HAP-1 (cell line): ENCODE data around the gene STIL.
"Not testable (repeated sequence)": the region's sequence is repeated elsewhere in the genome, so short reads cannot be mapped to it uniquely, and the experiment has no call there.

ENCODE experiments used
- DNase-seq, 2 experiments: peaks; one replicate each; pipeline ENCODE4 v3.0.0-alpha.2; 2016 to 2020; ENCODE audit warnings: low spot score in 2 of 2
- H3K27me3 ChIP-seq: fragments of 250-450 bp; sonication (Bioruptor Pico); 2 replicates; pipeline ENCODE4 v1.5.1; 2020; ENCODE audit warnings: low read depth, mild to moderate bottlenecking, moderate library complexity
- H3K36me3 ChIP-seq: fragments of 250-450 bp; sonication (Bioruptor Pico); replicated peaks from 2 replicates; pipeline ENCODE4 v1.5.1; 2020; ENCODE audit warnings: mild to moderate bottlenecking
- H3K4me1 ChIP-seq: fragments of 250-450 bp; sonication (Bioruptor Pico); 2 replicates; pipeline ENCODE4 v1.5.1; 2020; ENCODE audit warnings: mild to moderate bottlenecking
- H3K4me3 ChIP-seq: fragments of 250-450 bp; sonication (Bioruptor Pico); 2 replicates; pipeline ENCODE4 v1.5.1; 2020; ENCODE audit warnings: mild to moderate bottlenecking, moderate library complexity
- H3K9me3 ChIP-seq: fragments of 250-450 bp; sonication (Bioruptor Pico); 2 replicates; pipeline ENCODE4 v1.5.1; 2020; ENCODE audit warnings: mild to moderate bottlenecking, moderate library complexity
- in situ Hi-C: fragments of 300-500 bp; cut with MboI; formaldehyde crosslinking; loops from 3 replicates; pipeline ENCODE4 v1.14.3; 2020; ENCODE audit warnings: low sequenced_read_pairs, inconsistent platforms, mixed read lengths

Gene STIL

GRCh38 chr1:47332779-47333577 lies 19.0 kb upstream of the STIL start:
- Histone ChIP-seq H3K9me3 (no peaks in the 10 kb centered on the region), H3K4me1 (peaks cover 3% of the 10 kb centered on the region), H3K36me3 (no peaks in the 10 kb centered on the region; the same call in 1 of the 2 replicates), H3K27me3 (no peaks in the 10 kb centered on the region), H3K4me3 (peak overlapping the region; percentile 93)
- DNase-seq, result no peak
- in situ Hi-C loops, result no loop called here

DNA sequence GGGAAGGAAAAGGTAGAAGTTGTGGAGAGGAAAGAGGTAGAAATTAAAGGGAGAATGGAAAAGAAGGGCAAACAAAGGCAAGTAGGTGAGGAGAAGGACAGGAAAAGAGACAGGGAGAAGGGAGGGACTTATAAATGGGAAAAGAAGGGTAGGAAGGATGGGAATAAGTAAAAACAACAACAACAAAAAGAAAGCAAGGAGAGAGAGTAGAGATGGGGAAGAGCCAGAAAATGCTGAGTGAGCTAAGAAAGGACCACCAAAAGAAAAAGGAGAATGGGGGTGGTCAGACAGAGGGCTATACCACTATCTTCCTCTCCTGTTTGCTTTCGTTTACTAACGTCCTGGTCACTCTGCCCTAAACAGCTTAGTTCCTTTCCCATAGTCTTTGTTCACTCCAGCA lies 17.9 kb upstream of the STIL start:
- no peaks in the 10 kb centered on the region for H3K9me3 ChIP-seq
- no peaks in the 10 kb centered on the region for H3K27me3 ChIP-seq
- H3K4me1 ChIP-seq, result peaks cover 3% of the 10 kb centered on the region
- DNase-seq, result no peak
- in situ Hi-C loops, result no loop called here
- no peaks in the 10 kb centered on the region; the same call in 1 of the 2 replicates for H3K36me3 ChIP-seq
- H3K4me3 ChIP-seq, result no peak overlapping the region

DNA sequence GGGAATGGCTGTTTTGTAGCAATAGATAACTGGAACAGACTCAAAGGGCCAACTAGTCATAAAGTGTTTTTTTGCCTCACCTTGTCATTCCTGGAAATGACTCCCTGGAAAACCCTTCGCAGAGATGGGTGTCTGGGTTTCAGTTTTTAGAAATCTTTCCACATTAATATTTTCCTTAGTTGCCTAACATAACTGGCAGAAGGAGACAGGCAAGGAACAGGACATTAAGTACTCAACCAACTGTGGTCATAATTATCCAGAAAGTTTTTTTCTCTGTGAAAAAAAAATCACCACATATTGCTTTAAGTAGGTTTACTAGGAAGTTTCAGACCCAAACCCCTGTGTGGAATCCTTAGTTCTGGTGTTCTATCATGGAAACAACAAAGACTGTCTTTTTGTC lies 16.3 kb upstream of the STIL start:
- no peak for DNase-seq
- no peaks in the 10 kb centered on the region for H3K27me3 ChIP-seq
- no peak overlapping the region for H3K4me3 ChIP-seq
- H3K4me1 ChIP-seq, result peaks cover 6% of the 10 kb centered on the region
- H3K9me3 ChIP-seq, result no peaks in the 10 kb centered on the region
- H3K36me3 ChIP-seq, result no peaks in the 10 kb centered on the region; the same call in 1 of the 2 replicates
- in situ Hi-C loops, result no loop called here

- in situ Hi-C loops, result no loop called here
- no peak overlapping the region for H3K4me3 ChIP-seq
- no peak for DNase-seq
- H3K27me3 ChIP-seq, result no peaks in the 10 kb centered on the region
- no peaks in the 10 kb centered on the region for H3K9me3 ChIP-seq
- peaks cover 6% of the 10 kb centered on the region for H3K4me1 ChIP-seq
- H3K36me3 ChIP-seq, result no peaks in the 10 kb centered on the region; the same call in 1 of the 2 replicates
Measured at GRCh38 chr1:47328992-47329391, 15.0 kb upstream of the STIL start.

DNA sequence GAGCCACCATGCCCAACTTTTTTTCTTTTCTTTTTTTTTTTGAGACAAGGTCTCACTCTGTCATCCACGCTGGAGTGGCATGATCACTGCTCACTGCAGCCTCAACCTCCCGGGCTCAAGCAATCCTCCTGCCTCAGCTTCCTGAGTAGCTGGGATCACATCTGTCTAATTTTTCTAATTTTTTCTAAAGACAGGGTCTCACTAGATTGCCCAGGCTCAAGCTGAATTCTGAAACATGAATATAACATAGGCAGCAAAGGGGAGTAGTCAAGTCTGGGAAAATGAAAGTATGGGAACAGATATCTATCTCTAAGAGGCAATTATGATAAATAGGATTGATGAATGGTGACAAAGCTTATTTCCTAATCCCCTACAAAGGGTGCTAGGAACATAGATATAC lies 12.3 kb upstream of the STIL start:
- DNase-seq, result no peak
- peaks cover 13% of the 10 kb centered on the region for H3K4me1 ChIP-seq
- no peaks in the 10 kb centered on the region for H3K27me3 ChIP-seq
- H3K36me3 ChIP-seq, result no peaks in the 10 kb centered on the region
- no peak overlapping the region for H3K4me3 ChIP-seq
- H3K9me3 ChIP-seq, result no peaks in the 10 kb centered on the region
- in situ Hi-C loops, result no loop called here

- H3K4me1 ChIP-seq, result peaks cover 13% of the 10 kb centered on the region
- in situ Hi-C loops, result no loop called here
- H3K4me3 ChIP-seq, result no peak overlapping the region
- H3K36me3 ChIP-seq, result no peaks in the 10 kb centered on the region
- H3K27me3 ChIP-seq, result no peaks in the 10 kb centered on the region
- no peak for DNase-seq
- H3K9me3 ChIP-seq, result no peaks in the 10 kb centered on the region
Measured at GRCh38 chr1:47325528-47325927, 11.6 kb upstream of the STIL start.

DNA sequence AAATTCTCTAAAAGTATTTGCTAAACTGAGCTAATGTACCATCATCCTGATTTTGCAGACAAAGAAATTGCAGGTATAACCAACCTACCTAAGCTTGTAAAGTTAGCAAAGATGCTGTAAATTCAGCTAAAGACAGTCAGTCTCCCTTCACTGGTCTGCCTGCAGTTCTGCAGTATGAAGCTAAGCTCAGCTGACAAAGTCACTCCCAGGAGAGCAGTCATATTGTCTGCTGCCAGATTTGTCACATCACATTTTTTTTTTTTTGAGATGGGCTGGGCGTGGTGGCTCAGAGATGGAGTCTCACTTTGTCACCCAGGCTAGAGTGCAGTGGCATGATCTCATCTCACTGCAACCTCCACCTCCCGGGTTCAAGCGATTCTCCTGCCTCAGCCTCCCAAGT lies 10.7 kb upstream of the STIL start:
- H3K36me3 ChIP-seq, result no peaks in the 10 kb centered on the region
- no peak for DNase-seq
- H3K9me3 ChIP-seq, result no peaks in the 10 kb centered on the region
- no peak overlapping the region for H3K4me3 ChIP-seq
- H3K27me3 ChIP-seq, result no peaks in the 10 kb centered on the region
- H3K4me1 ChIP-seq, result peaks cover 13% of the 10 kb centered on the region
- in situ Hi-C loops, result no loop called here

GRCh38 chr1:47323599-47324031 lies 9.7 kb upstream of the STIL start:
- Histone ChIP-seq H3K36me3 (no peaks in the 10 kb centered on the region), H3K4me1 (peaks cover 13% of the 10 kb centered on the region), H3K27me3 (no peaks in the 10 kb centered on the region), H3K4me3 (no peak overlapping the region), H3K9me3 (no peaks in the 10 kb centered on the region)
- DNase-seq, result peak; percentile 22 to 63
- in situ Hi-C loops, result no loop called here

- H3K4me3 ChIP-seq, H3K36me3 ChIP-seq, DNase-seq, in situ Hi-C loops, H3K9me3 ChIP-seq, H3K4me1 ChIP-seq, H3K27me3 ChIP-seq: not testable (repeated sequence)
Measured at GRCh38 chr1:47319968-47320367, 6.0 kb upstream of the STIL start.

- in situ Hi-C loops, result no loop called here
- no peak for DNase-seq
- no peaks in the 10 kb centered on the region for H3K9me3 ChIP-seq
Measured at GRCh38 chr1:47317841-47318240, 3.9 kb upstream of the STIL start.

DNA sequence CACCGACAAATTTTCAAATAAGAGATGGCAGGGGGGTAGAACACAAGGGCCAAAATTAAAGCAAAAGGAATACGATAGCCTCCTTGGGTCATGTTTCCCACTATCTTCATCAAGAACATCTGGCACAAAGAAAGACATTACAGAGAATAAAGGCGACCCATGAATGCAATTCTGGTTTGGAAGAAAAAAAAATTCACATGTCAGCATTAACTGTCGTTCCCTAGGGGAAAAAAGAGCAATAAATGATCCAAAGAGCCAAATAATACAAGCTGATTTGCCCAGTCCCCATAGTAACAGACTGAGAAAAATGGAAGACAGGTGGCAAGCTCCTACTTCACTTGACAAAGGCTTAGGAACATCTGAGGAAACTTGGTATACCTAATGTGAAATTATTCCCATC lies 4.5 kb downstream of the STIL start:
- in situ Hi-C loops, result no loop called here
- DNase-seq, result no peak
- Histone ChIP-seq H3K27me3 (no peaks in the 10 kb centered on the region), H3K4me1 (peaks cover 15% of the 10 kb centered on the region), H3K4me3 (no peak overlapping the region), H3K9me3 (no peaks in the 10 kb centered on the region), H3K36me3 (peaks cover 56% of the 10 kb centered on the region)

More at GRCh38 chr1:47317841-47318240, 3.9 kb upstream of the STIL start:
- Histone ChIP-seq H3K27me3 (no peaks in the 10 kb centered on the region), H3K4me3 (no peak overlapping the region), H3K36me3 (no peaks in the 10 kb centered on the region), H3K4me1 (no peaks in the 10 kb centered on the region; the same call in 1 of the 2 replicates)

- no peaks in the 10 kb centered on the region for H3K9me3 ChIP-seq
- no peaks in the 10 kb centered on the region for H3K27me3 ChIP-seq
- in situ Hi-C loops, result no loop called here
- peaks cover 78% of the 10 kb centered on the region for H3K36me3 ChIP-seq
- H3K4me3 ChIP-seq, result no peak overlapping the region
- no peak for DNase-seq
- H3K4me1 ChIP-seq, result peaks cover 9% of the 10 kb centered on the region
Measured at GRCh38 chr1:47302472-47302871, 11.5 kb downstream of the STIL start.

- in situ Hi-C loops, result no loop called here
- Histone ChIP-seq H3K27me3 (no peaks in the 10 kb centered on the region), H3K4me1 (no peaks in the 10 kb centered on the region), H3K36me3 (peaks cover 74% of the 10 kb centered on the region), H3K9me3 (no peaks in the 10 kb centered on the region), H3K4me3 (no peak overlapping the region)
- no peak for DNase-seq
Measured at GRCh38 chr1:47298025-47298699, 15.8 kb downstream of the STIL start.

DNA sequence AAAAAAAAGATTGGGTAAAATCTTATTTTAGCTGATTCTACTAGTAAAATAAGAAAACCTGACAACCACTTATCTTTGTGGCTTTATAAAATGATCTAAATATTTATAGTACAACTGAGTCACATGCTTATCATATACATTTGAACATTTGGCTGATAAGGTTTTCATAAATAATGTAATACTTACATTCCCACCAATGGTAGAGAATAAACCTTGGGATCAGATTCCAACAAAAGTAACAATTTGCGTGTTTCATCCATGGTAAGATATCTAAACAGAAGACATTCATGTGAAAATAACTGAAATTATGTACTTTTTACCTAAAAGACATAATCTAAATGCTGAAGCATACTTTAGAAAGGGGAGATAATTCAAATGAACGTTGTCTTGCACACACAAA lies 18.4 kb downstream of the STIL start:
- peaks cover 61% of the 10 kb centered on the region for H3K36me3 ChIP-seq
- no peaks in the 10 kb centered on the region for H3K9me3 ChIP-seq
- in situ Hi-C loops, result no loop called here
- no peak overlapping the region for H3K4me3 ChIP-seq
- H3K27me3 ChIP-seq, result no peaks in the 10 kb centered on the region
- H3K4me1 ChIP-seq, result no peaks in the 10 kb centered on the region
- DNase-seq, result no peak
